Islet of Langerhans (tissue), 1 donor: ENCODE data around the gene GAS6.
"Not testable (repeated sequence)": the region's sequence is repeated elsewhere in the genome, so short reads cannot be mapped to it uniquely, and the experiment has no call there.

ENCODE experiments used
- FAIRE-seq: peaks from one replicate; lab custom pipeline; 2011; peaks lifted over from hg19 to GRCh38; lab: Jason Lieb, UNC

GAS6 gene

GRCh38 chr13:113867913-113868312 lies 4.0 kb upstream of the GAS6 start:
- not testable (repeated sequence) for FAIRE-seq

- FAIRE-seq: no peak
These were observed 1.6 kb upstream of the GAS6 start for GRCh38 chr13:113865427-113865826.

- FAIRE-seq: no peak
These were observed 506 bp upstream of the GAS6 start for GRCh38 chr13:113864273-113864890.

- no peak for FAIRE-seq
These were observed 849 bp downstream of the GAS6 start for GRCh38 chr13:113862931-113863523.

GRCh38 chr13:113862191-113862930 lies 1.5 kb downstream of the GAS6 start:
- FAIRE-seq: no peak

GRCh38 chr13:113861433-113862030 lies 2.3 kb downstream of the GAS6 start:
- no peak for FAIRE-seq

GRCh38 chr13:113860665-113861432 lies 3.0 kb downstream of the GAS6 start:
- FAIRE-seq: no peak

- FAIRE-seq: no peak
These were observed 3.7 kb downstream of the GAS6 start for GRCh38 chr13:113860051-113860664.

- no peak for FAIRE-seq
These were observed 4.4 kb downstream of the GAS6 start for GRCh38 chr13:113859311-113860050.

GRCh38 chr13:113857531-113858195 lies 6.2 kb downstream of the GAS6 start:
- no peak for FAIRE-seq

GRCh38 chr13:113856716-113857065 lies 7.2 kb downstream of the GAS6 start:
- no peak for FAIRE-seq

GRCh38 chr13:113855931-113856715 lies 7.8 kb downstream of the GAS6 start:
- no peak for FAIRE-seq

GRCh38 chr13:113855012-113855921 lies 8.6 kb downstream of the GAS6 start:
- FAIRE-seq: no peak

GRCh38 chr13:113854238-113855011 lies 9.5 kb downstream of the GAS6 start:
- FAIRE-seq: no peak

GRCh38 chr13:113853518-113854237 lies 10.2 kb downstream of the GAS6 start:
- no peak for FAIRE-seq

GRCh38 chr13:113852536-113853517 lies 11.0 kb downstream of the GAS6 start:
- no peak for FAIRE-seq
